SU-DHL-6 (cell line): Measurements from ENCODE around the gene CFAP70.

ENCODE experiments used
- CTCF ChIP-seq: fragments of 200-600 bp; sonication (generic); IDR thresholded peaks from one replicate; pipeline ENCODE4 v1.5.1; 2017; ENCODE audit warnings: antibody characterized with exemption, mild to moderate bottlenecking, low read length, moderate library complexity; ENCODE audit not compliant: insufficient read depth, poor library complexity, severe bottlenecking
- EZH2phosphoT487 ChIP-seq: fragments of 200-600 bp; sonication (generic), shearing (Covaris generic); conservative IDR thresholded peaks from 2 replicates; pipeline ENCODE4 v1.6.1; 2018; ENCODE audit warnings: mild to moderate bottlenecking, antibody characterized with exemption, low read length, moderate library complexity, mixed read lengths

GRCh38 chr10:73338801-73339368 is 19.8 kb downstream of the CFAP70 start:
- no peak for TF ChIP-seq CTCF
- no peak for TF ChIP-seq EZH2phosphoT487
